ENCODE results near the gene HCK.

- TF ChIP-seq POLR2A (IDR thresholded peaks at IDR 0.05; ENCODE audit: low read length) (no peak), GATA1 (IDR thresholded peaks at IDR 0.05; ENCODE audit: low read depth, low read length) (no peak)
Observed at GRCh38 chr20:32110173-32110704, 58.2 kb downstream of the HCK start.

All from erythroblast (primary cell).